ENCODE results near the gene KMT5C. TPM values are rescaled to one million over a fixed set of nuclear protein-coding genes. Genes with fewer than 3 reads are reported as not detected.

Gene KMT5C
- total RNA-seq, 1 donor from 2014 or later, result 6.2 TPM

- no peak for DNase-seq (ENCODE audit: missing footprints)
- no peak for ATAC-seq
- intact Hi-C loops (cut with DNase I), result no loop called here
Measured at GRCh38 chr19:55358943-55359908, 19.6 kb downstream of the KMT5C start.

GRCh38 chr19:55360902-55361301 lies 21.2 kb downstream of the KMT5C start:
- ATAC-seq, result no peak
- intact Hi-C loops (cut with DNase I), result no loop called here
- no peak for DNase-seq (ENCODE audit: missing footprints)

DNA sequence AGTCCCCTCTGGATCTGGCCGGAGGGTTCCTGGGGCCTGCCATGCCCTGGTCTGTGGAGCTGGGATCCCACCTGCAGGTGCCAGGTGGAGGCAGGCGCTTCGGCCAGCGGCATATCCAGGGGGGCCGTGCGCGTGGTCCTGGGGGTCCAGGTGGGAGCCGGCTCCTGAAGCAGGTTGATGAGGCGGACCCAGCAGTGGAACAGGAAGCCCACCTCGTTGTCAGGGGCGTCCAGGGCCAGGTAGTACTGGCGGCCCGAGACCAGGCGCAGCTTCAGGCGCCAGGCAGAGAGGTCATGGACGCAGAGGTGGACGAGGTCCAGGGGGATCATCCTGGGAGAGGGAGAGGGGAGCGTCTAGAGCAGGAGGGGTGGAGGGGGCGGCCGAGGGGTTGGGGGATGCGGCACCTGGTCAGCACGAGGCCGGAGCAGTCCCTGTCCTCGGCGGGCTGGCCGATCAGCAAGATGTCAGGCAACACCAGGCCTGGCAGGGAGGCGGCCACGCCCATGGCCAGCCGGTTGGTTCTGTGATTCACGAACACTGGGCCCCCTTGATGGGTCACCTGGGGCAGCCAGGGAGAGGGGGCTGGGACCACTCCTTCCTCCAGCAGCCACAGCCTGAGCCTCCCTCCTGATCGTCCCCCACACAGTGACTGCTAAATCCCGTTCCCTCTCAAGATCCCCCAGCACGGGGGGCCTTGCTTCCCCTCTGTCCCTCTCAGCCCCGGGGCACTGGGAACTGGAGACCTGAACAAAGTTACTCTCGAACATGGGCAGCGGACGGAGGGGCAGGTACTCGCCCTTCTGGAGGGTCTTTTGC lies 22.7 kb downstream of the KMT5C start:
- DNase-seq (ENCODE audit: missing footprints), result no peak
- ATAC-seq, result no peak
- intact Hi-C loops (cut with DNase I), result no loop called here

DNA sequence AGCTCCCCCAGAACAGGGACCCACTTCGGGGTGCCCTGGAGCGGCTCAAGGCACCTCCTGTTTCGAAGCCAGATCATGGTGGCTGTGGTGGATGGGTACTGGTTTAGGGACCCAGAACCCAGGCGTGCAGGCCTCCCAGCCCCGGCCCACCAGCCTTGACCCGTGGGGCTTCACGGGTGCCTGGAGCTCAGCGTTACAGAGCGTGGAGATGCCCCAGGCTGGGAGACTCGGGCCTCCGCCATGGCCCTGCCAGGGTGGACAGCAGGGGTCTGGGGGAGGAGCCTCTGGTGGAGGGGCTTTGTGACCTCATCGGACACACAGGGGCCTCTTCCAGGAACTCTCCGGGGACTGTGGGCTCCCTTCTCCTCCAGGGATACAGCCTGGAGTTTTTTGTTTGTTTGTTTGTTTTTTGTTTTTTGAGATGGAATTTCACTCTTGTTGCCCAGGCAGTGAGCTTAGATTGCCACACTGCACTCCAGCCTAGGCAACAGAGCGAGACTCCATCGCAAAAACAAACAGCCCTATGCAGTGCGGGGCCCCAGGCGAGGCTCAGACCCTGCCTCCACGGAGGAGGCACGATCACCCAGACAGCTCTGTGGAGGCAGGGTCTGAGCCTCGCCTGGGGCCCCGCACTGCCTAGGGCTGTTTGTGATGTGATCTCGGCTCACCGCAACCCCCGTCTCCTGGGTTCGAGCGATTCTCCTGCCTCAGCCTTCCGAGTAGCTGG lies 23.5 kb downstream of the KMT5C start, which contains the start of gene GARIN5B:
Gene GARIN5B, minus strand, starts transcription at position 271 of the 727 bp plus-strand sequence. Its CDS starts 194 bp downstream, at position 77.
- intact Hi-C loops (cut with DNase I), result no loop called here
- no peak for DNase-seq (ENCODE audit: missing footprints)
- ATAC-seq, result no peak

GRCh38 chr19:55365245-55365644 lies 25.6 kb downstream of the KMT5C start:
- intact Hi-C loops (cut with DNase I), result no loop called here
- ATAC-seq, result no peak
- DNase-seq (ENCODE audit: missing footprints), result no peak

- intact Hi-C loops (cut with DNase I), result no loop called here
- ATAC-seq (no peak), DNase-seq (ENCODE audit: missing footprints) (no peak)
Measured at GRCh38 chr19:55365964-55366363, 26.3 kb downstream of the KMT5C start.

DNA sequence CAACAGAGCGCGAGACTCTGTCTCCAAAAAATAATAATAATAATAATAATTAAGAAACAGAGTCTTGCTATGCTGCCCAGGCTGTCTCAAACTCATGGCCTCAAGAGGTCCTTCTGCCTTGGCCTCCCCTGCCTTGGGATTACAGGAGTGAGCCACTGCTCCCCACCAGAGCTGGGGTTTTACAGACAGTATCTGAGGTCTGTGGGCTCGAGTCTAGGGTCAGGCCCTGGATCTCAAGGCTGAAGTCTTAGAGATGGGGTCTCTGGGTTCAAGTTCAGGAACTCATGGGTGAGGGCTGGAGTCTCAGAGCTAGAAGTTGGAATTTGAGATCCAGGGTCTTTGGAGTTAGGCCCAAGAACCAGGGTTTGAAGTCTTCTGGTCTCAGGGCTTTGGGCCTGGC lies 27.1 kb downstream of the KMT5C start:
- DNase-seq (ENCODE audit: missing footprints), result no peak
- ATAC-seq, result no peak
- intact Hi-C loops (cut with DNase I), result no loop called here

- DNase-seq (ENCODE audit: missing footprints) (no peak), ATAC-seq (no peak)
- intact Hi-C loops (cut with DNase I), result no loop called here
Measured at GRCh38 chr19:55368106-55368505, 28.4 kb downstream of the KMT5C start.

DNA sequence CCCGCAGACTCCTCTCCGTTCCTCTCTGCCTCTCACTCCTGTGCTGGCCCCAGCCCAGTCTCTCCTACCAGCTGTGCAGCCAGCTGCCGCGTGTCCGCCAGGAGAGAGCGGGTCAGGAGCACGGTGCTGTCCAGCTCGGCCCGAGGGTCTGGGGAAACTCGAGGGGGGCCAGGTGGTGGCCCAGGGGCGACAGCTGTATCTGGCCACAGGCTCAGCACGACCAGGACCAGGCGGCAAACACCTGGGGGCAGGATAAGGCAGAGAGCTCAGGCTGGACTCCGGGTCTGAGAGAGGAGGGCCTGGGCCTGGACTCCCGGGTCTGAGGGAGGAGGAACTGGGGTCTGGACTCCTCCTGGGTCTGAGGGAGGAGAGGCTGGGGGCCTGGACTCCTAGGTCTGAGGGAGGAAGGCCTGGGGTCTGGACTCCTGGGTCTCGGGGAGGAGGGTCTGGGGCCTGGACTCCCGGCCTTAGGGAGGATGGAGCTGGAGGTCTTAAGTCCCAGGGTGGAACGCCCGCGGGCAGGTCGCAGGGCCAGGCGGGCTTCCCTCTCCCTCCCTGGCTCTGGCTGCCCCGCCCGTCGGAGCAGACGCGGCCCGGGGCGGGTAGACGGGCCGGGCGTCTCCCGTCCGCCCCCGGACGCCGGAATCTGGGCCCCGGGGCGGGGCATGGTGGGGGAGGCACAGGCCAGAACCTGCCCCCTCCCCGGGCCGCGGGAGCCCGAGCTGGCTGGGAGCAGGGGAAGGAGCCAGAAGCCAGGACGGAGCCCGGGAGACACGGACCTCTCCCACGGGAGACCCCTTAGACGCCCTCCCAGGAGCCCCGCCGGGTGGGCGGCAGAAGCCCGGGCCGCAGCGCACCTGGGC lies 29.3 kb downstream of the KMT5C start:
- no peak for ATAC-seq
- DNase-seq (ENCODE audit: missing footprints), result no peak
- intact Hi-C loops (cut with DNase I), result no loop called here

GRCh38 chr19:55369653-55370304 lies 30.1 kb downstream of the KMT5C start:
- intact Hi-C loops (cut with DNase I), result no loop called here
- no peak for ATAC-seq

DNA sequence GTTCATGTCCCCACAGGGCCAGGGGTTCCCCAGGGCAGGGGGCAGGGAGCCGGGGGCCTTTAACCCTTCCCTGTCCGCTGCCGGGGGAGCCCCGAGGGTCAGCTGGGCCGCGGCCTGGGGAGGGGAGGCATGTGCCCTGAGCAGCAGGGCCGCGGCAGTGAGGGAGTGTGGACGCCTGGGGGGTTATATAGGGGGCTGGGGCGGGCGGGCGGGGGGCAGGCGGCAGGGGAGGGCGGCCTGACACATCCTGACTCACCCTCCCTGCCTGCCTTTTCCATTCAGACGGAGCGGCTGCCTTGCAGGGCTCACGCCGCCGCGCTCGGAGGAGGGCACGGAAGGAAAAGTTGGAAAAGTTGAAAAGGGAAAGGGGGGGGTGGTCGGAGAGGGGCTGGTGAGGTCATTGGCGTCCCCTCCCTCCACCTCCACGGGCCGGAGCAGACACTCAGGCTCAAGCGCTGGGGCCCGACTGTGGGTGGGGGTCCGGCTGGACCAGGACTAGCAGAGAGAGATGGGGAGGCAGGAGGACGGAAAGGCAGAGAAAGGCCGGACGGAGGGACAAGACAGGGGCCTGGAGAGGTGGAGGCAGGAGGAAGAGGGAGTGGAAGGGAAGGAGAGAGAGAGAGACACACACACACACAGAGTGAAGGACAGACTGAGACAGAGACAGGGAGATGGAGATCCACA lies 30.8 kb downstream of the KMT5C start, which contains the start of gene IL11:
Gene IL11, minus strand, starts transcription at position 159 of the 684 bp plus-strand sequence. Its CDS starts 153 bp downstream, at position 6.
- intact Hi-C loops (cut with DNase I), result no loop called here
- DNase-seq (ENCODE audit: missing footprints) (no peak), ATAC-seq (no peak)

More at GRCh38 chr19:55369653-55370304, 30.1 kb downstream of the KMT5C start:
- DNase-seq (ENCODE audit: missing footprints), result no peak

DNA sequence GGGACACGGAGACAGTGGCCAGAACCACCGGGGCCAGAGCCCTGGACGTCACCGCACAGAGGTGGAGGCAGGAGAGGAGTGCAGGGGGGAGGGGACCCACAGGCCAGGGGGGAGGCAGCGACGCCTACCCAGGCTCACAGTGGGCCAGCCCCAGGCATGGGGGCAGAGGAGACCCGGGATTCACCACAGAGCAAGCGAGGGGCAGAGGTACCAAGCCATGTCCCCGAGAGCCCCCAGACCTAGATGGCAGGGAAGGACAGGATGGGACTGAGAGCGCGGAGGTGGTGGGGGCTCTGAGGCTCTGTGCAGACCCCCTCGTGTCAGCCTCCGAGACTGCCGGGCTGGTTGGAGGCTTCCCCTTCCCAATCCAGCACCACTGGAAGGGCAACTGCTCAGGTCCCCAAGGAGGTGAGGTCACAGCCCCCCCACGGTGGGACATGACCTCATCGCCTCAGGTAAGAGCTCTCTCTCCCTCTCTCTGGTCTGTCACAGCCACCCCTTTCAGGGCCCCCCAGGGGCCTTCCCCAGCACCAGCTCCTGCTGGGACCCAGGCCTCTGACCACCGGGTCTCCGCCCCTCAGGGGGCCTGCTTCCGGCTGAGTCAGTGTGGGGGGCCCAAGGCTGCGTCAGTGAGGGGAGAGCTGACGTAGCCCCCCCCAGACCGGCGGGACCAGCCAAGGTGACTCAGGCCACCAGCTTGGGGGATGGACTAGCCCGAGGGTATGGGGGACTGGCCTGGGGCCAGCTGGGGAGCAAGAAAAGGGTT lies 32.8 kb downstream of the KMT5C start:
- no peak for DNase-seq (ENCODE audit: missing footprints)
- ATAC-seq, result no peak
- intact Hi-C loops (cut with DNase I), result no loop called here

GRCh38 chr19:55373306-55373992 lies 33.8 kb downstream of the KMT5C start:
- intact Hi-C loops (cut with DNase I), result no loop called here
- ATAC-seq (no peak), DNase-seq (ENCODE audit: missing footprints) (no peak)

GRCh38 chr19:55373993-55374757 lies 34.5 kb downstream of the KMT5C start:
- DNase-seq (ENCODE audit: missing footprints) (no peak), ATAC-seq (no peak)
- intact Hi-C loops (cut with DNase I), result no loop called here
